Mesendoderm (in vitro differentiated cells): Measurements from ENCODE around the gene MCUR1.

ENCODE experiments used
- DNase-seq: peaks from one replicate; pipeline ENCODE4 v3.0.0; 2013
- H2AK5ac ChIP-seq: 2 replicates; pipeline ENCODE4 v1.6.1; 2013; ENCODE audit warnings: low read length, inconsistent platforms
- H2BK120ac ChIP-seq: 2 replicates; pipeline ENCODE4 v1.6.1; 2013; ENCODE audit warnings: low read depth, mild to moderate bottlenecking, low read length, moderate library complexity, mixed read lengths
- H2BK15ac ChIP-seq: replicated peaks from 2 replicates; pipeline ENCODE4 v1.6.1; 2013; ENCODE audit warnings: low read depth, mild to moderate bottlenecking, moderate library complexity
- H2BK5ac ChIP-seq: 2 replicates; pipeline ENCODE4 v1.6.1; 2013; ENCODE audit warnings: low read length, inconsistent platforms
- H3K18ac ChIP-seq: 2 replicates; pipeline ENCODE4 v1.6.1; 2013; ENCODE audit warnings: mild to moderate bottlenecking, low read length, mixed read lengths
- H3K23ac ChIP-seq: one replicate; pipeline ENCODE4 v1.6.1; 2013; ENCODE audit warnings: low read length
- H3K27ac ChIP-seq: 2 replicates; pipeline ENCODE4 v1.5.1; 2013; ENCODE audit warnings: low read depth, mild to moderate bottlenecking, inconsistent platforms, low read length, moderate library complexity
- H3K27me3 ChIP-seq: 2 replicates; pipeline ENCODE4 v1.6.1; 2013; ENCODE audit warnings: low read length, control low read depth, mild to moderate bottlenecking, inconsistent platforms; ENCODE audit not compliant: insufficient read depth, poor library complexity
- H3K36me3 ChIP-seq: 2 replicates; pipeline ENCODE4 v1.6.1; 2013; ENCODE audit warnings: low read length, inconsistent platforms; ENCODE audit not compliant: control insufficient read depth, insufficient read depth
- H3K4ac ChIP-seq: one replicate; pipeline ENCODE4 v1.6.1; 2013; ENCODE audit warnings: low read depth, mild to moderate bottlenecking, low read length, moderate library complexity
- H3K4me1 ChIP-seq: 2 replicates; pipeline ENCODE4 v1.6.1; 2013; ENCODE audit warnings: low read depth, low read length, inconsistent platforms; ENCODE audit not compliant: control insufficient read depth
- H3K4me2 ChIP-seq: 2 replicates; pipeline ENCODE4 v1.6.1; 2013; ENCODE audit warnings: low read length
- H3K4me3 ChIP-seq: 2 replicates; pipeline ENCODE4 v1.5.1; 2013; ENCODE audit warnings: mild to moderate bottlenecking, low read length
- H3K56ac ChIP-seq: one replicate; pipeline ENCODE4 v1.6.1; 2013; ENCODE audit warnings: low read length
- H3K79me1 ChIP-seq: 2 replicates; pipeline ENCODE4 v1.6.1; 2013; ENCODE audit warnings: low read length, inconsistent platforms
- H3K79me2 ChIP-seq: 2 replicates; pipeline ENCODE4 v1.6.1; 2013; ENCODE audit warnings: mild to moderate bottlenecking, low read length; ENCODE audit not compliant: control insufficient read depth, insufficient read depth
- H3K9ac ChIP-seq: 2 replicates; pipeline ENCODE4 v1.6.1; 2013; ENCODE audit warnings: low read length, inconsistent platforms
- H4K5ac ChIP-seq: one replicate; pipeline ENCODE4 v1.6.1; 2013; ENCODE audit warnings: low read length
- H4K8ac ChIP-seq: one replicate; pipeline ENCODE4 v1.6.1; 2013; ENCODE audit warnings: low read depth, mild to moderate bottlenecking, control low read depth, low read length, moderate library complexity
- WGBS: extraction: QIAGEN DNeasy Blood & Tissue Kit; methylation state at CpG from one replicate; pipeline ENCODE4 v1.1.7; 2013; ENCODE audit warnings: low lambda C conversion rate, missing lambda C conversion rate; ENCODE audit not compliant: insufficient coverage; ENCODE audit errors: extremely low coverage; 5-methylcytosine and 5-hydroxymethylcytosine counted together

MCUR1 gene

DNA sequence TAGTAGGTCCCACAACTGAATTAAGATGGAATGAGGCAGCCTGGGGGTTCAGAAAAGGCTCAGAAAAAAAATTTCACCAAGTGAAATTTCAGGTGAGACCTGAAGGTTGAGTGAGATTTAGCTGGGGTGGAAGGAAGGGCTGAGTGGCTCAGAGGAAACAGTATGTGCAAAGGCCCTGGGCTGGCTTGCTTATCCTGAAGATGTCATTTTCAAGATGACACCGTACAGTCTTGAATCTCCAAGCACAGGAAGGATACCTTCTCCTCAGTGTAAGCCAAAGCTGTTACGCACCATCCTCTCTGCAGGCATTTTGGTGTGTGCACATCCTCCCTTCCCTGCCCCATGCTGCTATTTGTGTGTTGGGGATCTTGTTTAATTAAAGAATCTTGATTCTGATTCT is 59.7 kb downstream of the MCUR1 start:
- Histone ChIP-seq H2BK5ac (no peak overlapping the region), H2BK15ac (no peak overlapping the region), H3K4me3 (no peak overlapping the region), H3K79me2 (no peaks in the 10 kb centered on the region), H3K4ac (no peak overlapping the region), H2BK120ac (no peak overlapping the region), H3K27ac (no peak overlapping the region), H2AK5ac (no peak overlapping the region), H3K79me1 (no peaks in the 10 kb centered on the region), H3K18ac (no peak overlapping the region), H3K4me1 (no peaks in the 10 kb centered on the region), H4K8ac (no peak overlapping the region), H3K56ac (no peak overlapping the region), H4K5ac (no peak overlapping the region), H3K36me3 (no peaks in the 10 kb centered on the region), H3K9ac (no peak overlapping the region), H3K23ac (no peak overlapping the region), H3K4me2 (no peak overlapping the region), H3K27me3 (no peaks in the 10 kb centered on the region)
- WGBS: no CpG with 5 or more reads among the region's 2 CpGs
- DNase-seq: no peak

DNA sequence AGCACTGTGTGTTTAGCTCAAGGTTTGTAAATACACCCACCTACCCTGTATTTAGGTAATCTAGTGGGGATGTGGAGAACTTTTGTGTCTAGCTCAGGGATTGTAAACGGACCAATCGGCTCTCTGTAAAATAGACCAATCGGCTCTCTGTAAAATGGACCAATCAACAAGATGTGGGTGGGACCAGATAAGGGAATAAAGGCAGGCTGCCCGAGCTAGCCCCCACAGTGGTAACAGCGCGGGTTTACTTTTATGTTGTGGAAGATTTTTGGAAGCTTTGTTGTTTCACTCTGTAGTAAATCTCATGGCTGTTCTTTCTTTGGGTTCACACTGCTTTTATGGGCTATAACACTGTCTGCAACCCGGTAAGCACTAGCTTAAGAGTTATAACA is 70.6 kb downstream of the MCUR1 start:
- Histone ChIP-seq H2AK5ac (no peak overlapping the region), H3K18ac (no peak overlapping the region), H3K27ac (no peak overlapping the region), H3K36me3 (no peaks in the 10 kb centered on the region), H4K5ac (no peak overlapping the region), H3K56ac (no peak overlapping the region), H3K9ac (no peak overlapping the region), H4K8ac (no peak overlapping the region), H2BK120ac (no peak overlapping the region), H3K4me2 (no peak overlapping the region), H2BK15ac (no peak overlapping the region), H3K4ac (no peak overlapping the region), H3K23ac (no peak overlapping the region), H3K79me2 (no peaks in the 10 kb centered on the region), H3K27me3 (no peaks in the 10 kb centered on the region), H3K79me1 (no peaks in the 10 kb centered on the region), H2BK5ac (no peak overlapping the region), H3K4me3 (no peak overlapping the region), H3K4me1 (no peaks in the 10 kb centered on the region)
- no CpG with 5 or more reads among the region's 7 CpGs for WGBS
- DNase-seq: no peak

DNA sequence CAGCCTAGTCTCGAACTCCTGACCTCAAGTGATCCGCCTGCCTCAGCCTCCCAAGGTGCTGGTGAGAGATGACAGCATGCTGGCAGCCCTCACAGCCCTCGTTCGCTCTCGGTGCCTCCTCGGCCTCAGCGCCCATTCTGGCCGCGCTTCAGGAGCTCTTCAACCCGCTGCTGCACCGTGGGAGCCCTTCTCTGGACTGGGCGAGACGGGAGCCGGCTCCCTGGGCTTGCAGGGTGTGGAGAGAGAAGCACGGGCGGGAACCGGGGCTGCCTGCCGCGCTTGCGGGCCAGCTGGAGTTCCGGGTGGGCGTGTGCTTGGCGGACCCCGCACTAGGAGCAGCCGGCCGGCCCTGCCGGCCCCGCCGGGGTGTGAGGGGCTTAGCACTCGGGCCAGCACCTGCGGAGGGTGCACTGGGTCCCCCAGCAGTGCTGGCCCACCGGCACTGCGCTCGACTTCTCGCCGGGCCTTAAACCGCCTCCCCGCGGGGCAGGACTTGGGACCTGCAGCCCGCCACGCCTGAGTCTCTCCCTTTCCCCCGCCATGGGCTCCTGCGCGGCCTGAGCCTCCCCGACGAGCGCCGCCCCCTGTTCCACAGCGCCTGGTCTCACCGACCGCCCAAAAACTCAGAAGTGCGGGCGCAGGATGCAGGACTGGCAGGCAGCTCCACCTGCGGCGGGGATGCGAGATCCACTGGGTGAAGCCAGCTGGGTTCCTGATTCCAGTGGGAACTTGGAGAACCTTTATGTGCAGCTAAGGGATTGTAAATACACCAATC is 71.2 kb downstream of the MCUR1 start:
- Histone ChIP-seq H4K5ac (no peak overlapping the region), H3K4me1 (no peaks in the 10 kb centered on the region), H3K4me3 (no peak overlapping the region), H4K8ac (no peak overlapping the region), H3K36me3 (no peaks in the 10 kb centered on the region), H3K79me2 (no peaks in the 10 kb centered on the region), H3K27me3 (no peaks in the 10 kb centered on the region), H2BK15ac (no peak overlapping the region), H3K18ac (no peak overlapping the region), H2BK120ac (no peak overlapping the region), H3K4ac (no peak overlapping the region), H2AK5ac (no peak overlapping the region), H3K56ac (no peak overlapping the region), H3K79me1 (no peaks in the 10 kb centered on the region), H3K9ac (no peak overlapping the region), H2BK5ac (no peak overlapping the region), H3K23ac (no peak overlapping the region), H3K4me2 (no peak overlapping the region), H3K27ac (no peak overlapping the region)
- WGBS: no CpG with 5 or more reads among the region's 56 CpGs
- DNase-seq: no peak

DNA sequence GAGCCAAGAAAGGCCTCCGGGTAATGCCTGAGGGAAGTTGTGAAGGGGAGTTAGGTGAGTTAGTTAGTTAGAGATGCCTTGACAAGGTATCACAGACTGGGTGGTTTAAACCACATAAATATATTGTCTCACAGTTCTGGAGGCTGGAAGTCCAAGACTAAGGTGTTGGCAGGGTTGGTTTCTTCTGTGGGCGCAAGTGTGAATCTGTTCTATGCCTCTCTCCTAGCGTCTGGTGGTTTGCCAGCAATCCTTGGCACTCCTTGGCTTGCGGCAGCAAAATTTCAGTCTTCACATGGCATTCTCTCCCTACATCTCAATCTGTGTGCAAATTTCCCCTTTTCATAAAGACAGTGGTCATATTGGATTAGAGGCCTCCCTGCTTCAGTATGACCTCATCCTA is 73.0 kb downstream of the MCUR1 start:
- Histone ChIP-seq H2AK5ac (no peak overlapping the region), H3K36me3 (no peaks in the 10 kb centered on the region), H3K4ac (no peak overlapping the region), H2BK15ac (no peak overlapping the region), H3K79me2 (no peaks in the 10 kb centered on the region), H3K27ac (no peak overlapping the region), H3K79me1 (no peaks in the 10 kb centered on the region), H3K9ac (no peak overlapping the region), H3K56ac (no peak overlapping the region), H3K4me1 (no peaks in the 10 kb centered on the region), H2BK120ac (no peak overlapping the region), H2BK5ac (no peak overlapping the region), H3K27me3 (no peaks in the 10 kb centered on the region), H4K8ac (no peak overlapping the region), H4K5ac (no peak overlapping the region), H3K18ac (no peak overlapping the region), H3K23ac (no peak overlapping the region), H3K4me2 (no peak overlapping the region), H3K4me3 (no peak overlapping the region)
- WGBS: no CpG with 5 or more reads among the region's 4 CpGs
- no peak for DNase-seq
